HG03103 (cell line): ENCODE data around the gene SLC24A5.

Source experiments
- ATAC-seq: cut with Tn5 transposase; IDR thresholded peaks from one replicate; pipeline ENCODE4 v1.9.1; 2021; ENCODE audit warnings: low read depth; ENCODE audit not compliant: unreplicated experiment

Gene SLC24A5

GRCh38 chr15:48182749-48183148, 62.0 kb downstream of the SLC24A5 start:
- ATAC-seq, result no peak

DNA sequence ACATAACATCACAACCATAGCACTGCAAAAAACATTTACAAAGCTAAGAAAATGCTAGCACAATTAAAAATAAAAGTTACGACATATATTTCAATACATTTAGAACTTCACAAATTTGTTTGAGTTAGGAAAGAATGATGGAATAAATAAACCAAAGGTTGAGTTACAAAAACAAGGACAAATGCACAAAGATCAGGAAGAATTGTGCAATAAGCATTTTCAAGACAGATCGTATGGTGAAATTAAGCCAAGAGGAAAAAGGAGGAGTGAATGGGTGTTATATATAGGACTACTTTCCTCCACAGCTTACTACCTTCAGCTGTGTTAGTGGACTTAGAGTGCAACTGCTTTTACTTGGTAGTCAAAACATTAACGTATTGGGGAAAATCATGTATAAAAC, 64.7 kb downstream of the SLC24A5 start:
- ATAC-seq, result no peak

GRCh38 chr15:48186271-48186670, 65.5 kb downstream of the SLC24A5 start:
- ATAC-seq, result no peak

GRCh38 chr15:48190932-48191573, 70.3 kb downstream of the SLC24A5 start:
- ATAC-seq, result no peak

DNA sequence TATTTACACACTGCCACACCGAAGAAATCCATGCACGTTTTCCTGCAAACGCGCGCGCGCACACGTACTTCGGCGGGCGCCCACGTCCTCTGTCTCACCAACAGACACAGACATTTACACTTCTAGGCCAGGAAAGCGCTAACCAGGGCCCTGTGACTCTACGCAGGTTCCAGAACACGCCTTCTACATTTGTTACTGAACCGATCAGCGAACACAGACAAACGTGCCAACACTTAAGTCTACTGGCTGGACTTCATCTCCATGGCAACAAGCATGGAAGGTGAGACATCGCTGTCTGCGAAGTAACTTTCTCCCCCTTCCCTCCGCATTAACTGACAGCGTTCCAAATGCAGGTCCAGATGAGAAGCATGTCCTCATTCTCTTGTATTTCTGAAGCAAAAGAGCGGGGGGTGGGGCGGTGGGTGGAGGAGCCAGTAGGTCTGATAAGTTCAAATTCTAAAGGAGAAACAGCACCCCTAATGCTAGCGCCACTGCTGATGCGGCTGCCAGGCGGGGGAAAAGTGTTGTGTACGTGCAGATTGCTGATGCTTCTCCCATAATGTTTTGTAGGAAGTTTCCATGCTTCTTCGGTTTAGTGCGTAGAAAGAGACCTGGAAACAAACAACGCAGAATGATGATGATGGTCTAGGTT, 70.9 kb downstream of the SLC24A5 start, which contains the start of gene CTXN2:
TSS of gene CTXN2 (plus strand) at position 92 of the 652 bp plus-strand sequence. CDS start 9,636 bp downstream, outside the sequence.
- ATAC-seq, result no peak
